GM21528 (cell line): Measurements from ENCODE around the gene COG1.

Source experiments
- ATAC-seq: cut with Tn5 transposase; IDR thresholded peaks from one replicate; pipeline ENCODE4 v1.9.1; 2021; ENCODE audit warnings: mild to moderate bottlenecking, moderate library complexity; ENCODE audit not compliant: unreplicated experiment, low FRiP score

Gene COG1

GRCh38 chr17:73170324-73170723 lies 22.5 kb upstream of the COG1 start:
- ATAC-seq = no peak

DNA sequence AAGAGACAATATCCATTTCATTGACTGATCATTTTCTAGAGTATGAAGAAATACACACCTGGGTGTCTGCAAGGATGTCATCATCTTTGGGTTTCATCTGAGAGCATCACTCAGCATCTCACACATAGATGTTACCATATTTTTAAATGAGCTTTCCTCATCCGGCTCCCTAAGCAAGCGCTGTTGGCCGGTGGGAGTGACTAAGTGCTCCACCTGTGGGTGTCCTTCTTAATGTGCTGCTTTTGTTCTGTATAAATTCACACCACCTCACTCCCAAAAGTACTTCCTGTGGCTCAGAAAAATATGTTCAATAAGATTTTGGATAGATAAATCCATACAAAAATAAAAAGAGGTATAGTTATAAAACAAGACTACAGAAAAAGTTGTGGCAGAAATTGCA lies 20.6 kb upstream of the COG1 start:
- ATAC-seq = no peak

- no peak for ATAC-seq
Observed at GRCh38 chr17:73174126-73174525, 18.7 kb upstream of the COG1 start.

- no peak for ATAC-seq
Observed at GRCh38 chr17:73175962-73176565, 16.8 kb upstream of the COG1 start.

DNA sequence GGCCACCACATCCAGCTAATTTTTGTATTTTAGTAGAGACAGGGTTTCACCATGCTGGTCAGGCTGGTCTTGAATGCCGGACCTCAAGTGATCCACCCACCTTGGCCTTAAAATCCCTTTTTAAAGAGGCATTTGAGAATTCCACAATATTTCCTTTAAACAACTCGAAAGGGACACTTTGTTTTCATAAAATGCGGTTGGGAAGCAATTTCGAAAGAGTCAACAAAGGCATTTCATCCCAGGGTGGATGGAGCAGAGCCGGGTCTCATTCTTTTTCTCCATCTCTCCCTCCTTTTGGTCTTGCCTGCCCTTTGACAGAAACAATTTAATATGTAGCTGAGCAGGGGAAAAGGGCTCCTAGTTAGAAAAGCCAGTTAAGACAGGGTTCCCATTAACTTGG lies 13.5 kb upstream of the COG1 start:
- no peak for ATAC-seq

- no peak for ATAC-seq
Observed at GRCh38 chr17:73179878-73180277, 13.0 kb upstream of the COG1 start.

DNA sequence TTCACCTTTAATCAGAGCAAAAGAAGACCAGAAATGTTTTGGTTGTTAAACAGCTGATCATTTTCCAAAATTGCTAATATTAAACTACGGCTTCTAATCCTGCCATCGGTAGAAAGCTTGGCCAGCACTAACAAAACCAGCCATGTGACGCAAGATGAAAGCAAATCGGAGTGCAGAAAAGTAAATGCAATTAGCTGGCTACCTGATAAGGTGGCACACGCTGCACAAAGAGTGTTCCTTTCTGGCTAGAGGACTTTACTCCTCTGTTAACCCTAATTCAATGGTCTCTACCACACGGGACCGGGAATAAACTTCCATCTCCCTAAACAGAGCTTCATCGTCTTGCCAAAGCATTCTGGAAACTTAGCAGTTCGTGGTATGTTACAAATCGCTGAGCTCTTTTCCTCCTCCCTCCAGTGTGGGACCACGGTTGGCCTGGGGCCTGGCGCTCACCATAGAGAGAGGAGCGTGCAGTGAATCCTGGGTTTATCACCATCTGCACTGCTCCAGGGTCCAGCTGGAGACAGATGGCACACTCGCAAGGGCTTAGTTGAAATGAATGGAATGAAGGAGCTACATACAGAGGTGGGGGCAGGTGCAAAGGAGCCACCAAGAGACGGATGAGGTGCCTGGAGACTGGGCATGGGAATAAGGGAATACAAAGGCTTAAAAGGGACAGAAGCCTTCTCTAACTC lies 10.1 kb upstream of the COG1 start:
- no peak for ATAC-seq

DNA sequence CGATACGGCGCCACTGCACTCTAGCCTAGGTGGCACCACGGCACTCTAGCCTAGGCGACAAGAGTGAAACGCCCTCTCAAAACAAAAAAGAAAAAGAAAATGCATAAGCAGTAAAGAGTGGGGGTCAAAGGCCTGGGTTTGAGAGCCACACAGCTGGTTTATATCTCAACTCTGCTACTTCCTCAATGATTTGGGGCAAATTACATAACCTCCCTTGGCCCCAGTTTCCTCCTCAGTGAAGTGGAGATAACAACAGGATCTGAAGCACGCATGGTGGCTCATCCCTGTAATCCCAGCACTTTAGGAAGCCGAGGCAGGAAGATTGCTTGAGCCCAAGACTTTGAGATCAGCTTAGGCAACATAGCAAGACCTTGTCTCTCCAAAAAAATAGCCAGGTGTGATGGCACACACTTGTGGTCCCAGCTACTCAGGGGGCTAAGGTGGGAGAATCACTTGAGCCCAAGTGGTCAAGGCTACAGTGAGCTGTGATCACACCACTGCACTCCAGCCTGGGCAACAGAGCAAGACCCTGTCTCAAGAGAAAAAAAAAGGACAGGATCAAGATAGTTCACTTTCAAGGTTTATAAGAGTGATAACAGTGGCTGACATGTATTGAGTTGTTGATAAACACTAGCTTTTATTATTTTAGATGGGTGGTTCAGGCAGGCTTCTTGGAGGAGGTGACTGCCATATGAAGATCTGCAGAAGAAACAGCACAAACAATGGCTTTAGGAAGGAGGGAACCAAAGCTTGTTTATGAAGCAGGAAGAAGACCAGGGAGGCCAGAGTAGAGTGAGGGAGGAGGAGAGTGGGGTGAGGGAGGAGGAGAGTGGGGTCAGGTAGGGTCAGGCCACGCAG lies 8.5 kb upstream of the COG1 start:
- ATAC-seq = no peak

DNA sequence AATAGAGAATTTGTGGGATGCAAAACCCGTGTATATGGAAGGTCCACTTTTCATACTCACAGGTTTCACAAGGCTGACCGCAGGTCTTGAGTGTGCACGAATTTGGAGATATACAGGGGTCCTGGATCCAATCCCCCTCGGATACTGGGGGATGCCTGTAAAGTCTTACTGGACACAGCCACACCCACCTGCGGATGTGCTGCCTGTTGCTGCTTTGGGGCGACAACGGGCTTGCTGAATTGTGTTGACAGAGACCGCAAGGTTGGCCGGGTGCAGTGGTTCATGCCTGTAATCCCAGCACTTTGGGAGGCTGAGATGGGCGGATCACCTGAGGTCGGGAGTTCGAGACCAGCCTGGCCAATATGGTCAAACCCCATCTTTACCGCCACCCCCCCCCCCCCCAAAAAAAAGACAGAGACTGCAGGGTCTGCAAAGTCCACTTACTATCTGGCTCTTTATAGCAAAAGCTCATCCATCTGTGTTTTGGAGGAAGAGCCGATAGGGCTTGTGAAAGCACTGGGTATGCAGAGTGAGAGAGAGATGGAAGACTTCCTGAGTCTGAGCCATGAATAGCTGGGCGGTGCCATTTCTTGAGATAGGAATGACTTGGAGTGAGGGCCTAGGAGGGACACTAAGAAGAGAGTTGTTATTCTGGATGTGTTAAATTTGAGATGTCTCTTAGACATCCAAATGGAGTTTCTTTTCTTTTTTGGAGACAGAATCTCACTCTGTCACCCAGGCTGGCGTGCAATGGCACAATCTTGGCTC lies 6.4 kb upstream of the COG1 start:
- no peak for ATAC-seq

DNA sequence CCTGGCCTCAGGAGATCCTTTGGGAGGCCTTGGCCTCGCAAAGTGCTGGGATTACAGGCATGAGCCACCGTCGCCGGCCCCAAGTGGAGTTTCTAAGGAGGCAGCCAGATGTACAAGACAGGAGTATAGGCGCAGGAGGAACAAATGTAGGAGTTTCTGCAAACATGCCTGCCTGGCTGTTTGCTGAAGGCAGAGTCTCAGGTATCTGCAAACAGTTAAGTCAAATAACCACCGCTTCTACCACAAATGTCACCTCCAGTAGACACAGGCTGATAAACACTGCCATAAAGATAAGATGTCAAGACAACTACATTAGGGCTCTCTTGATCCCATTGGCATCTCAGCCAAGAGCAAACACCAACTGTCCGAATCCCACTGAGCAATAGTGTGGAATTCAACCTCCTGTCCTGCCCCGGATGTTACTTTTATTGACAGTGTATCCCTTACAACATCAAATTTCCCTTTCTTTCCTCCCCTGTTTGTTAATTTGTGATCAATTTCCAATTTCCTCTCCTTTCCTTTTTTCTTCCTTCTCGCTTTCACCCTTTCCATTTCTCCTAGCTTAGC lies 5.6 kb upstream of the COG1 start:
- ATAC-seq = no peak

DNA sequence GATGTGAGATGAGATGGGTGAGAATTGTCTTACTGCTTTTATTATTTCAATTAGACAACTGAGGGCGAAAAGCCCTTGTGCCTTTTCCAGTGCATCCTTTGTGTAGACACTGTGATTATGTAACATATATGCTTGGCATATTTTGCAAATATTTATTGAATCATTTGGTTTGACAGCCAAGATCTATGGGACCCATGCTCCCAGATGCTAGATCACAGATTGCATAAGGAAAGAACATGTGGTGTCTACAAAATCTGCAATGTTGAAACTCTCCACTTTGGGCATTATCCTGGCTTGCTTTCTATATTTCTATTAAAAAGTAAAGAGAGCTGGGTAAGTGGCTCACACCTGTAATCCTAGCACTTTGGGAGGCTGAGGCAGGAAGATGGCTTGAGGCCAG lies 4.8 kb upstream of the COG1 start:
- ATAC-seq = no peak

- no peak for ATAC-seq
Observed at GRCh38 chr17:73189417-73190099, 3.3 kb upstream of the COG1 start.

DNA sequence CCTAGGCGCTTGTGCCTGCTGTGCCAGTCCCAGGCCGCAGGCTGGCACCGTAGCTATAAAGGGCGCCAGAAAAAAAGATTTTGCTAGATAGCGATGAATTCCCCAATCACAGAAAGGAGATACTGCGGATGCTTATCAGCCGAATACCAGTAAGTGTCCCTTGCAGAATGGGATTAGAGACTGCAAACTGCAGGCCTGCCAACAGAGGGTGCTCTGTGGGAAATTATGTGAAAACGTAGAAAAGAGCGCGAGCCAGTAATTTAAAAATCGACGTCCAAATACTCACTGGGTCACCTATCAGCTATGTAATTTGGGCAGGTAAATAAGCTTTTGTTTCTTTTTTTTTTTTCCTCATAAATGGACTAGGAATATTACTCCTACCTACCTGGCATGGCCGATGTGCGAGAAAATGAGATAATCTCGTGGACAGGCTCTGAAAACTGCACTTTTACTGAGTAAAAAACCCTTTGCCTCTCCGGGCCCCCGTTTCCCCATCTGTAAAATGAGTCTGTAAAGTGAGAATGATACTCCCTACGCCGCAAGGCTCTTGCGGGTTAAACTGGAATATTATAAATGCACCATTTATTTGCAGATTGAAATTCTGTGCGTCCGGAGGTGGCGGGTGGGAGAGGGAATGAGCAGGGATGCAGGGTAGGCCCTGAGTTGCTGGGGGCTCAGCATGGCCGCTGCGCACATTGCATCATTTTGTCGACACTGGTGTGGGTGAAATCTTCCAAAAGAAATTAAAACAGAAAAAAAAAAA lies 1.2 kb upstream of the COG1 start:
- ATAC-seq = peak; percentile 37

DNA sequence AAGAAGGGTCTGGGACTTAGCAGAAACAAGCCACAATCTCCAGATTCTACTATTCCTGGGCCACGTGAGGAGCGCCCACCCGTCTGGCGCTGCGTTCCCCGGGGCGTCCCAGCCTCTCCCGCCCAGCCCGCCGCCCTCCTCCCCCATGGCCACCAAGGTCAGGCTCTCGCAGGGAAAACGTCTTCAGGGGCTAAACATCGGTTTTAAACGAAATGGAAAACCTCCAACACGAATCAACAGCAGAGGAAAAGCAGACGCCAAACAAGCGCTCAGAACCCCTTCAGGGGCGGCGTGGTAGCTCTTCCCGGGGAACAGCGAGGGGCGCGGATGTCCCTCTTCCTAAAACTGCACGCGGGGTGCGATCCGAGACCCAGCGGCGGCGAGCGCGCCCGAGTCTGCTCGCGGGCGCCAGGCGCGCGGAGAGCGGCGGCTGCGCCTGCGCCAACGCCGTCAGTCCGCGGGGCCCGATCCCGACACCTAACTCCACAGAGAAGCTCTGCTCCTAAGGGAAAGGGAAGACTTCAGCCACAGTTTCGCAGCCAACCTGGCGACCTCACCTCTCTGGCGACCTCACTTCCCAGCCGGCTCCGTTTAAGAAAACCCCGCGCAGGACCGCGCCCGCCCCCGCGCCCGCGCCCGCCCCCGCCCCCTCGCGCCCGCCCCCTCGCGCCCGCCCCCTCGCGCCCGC lies 505 bp upstream of the COG1 start:
- peak; percentile 50 for ATAC-seq

DNA sequence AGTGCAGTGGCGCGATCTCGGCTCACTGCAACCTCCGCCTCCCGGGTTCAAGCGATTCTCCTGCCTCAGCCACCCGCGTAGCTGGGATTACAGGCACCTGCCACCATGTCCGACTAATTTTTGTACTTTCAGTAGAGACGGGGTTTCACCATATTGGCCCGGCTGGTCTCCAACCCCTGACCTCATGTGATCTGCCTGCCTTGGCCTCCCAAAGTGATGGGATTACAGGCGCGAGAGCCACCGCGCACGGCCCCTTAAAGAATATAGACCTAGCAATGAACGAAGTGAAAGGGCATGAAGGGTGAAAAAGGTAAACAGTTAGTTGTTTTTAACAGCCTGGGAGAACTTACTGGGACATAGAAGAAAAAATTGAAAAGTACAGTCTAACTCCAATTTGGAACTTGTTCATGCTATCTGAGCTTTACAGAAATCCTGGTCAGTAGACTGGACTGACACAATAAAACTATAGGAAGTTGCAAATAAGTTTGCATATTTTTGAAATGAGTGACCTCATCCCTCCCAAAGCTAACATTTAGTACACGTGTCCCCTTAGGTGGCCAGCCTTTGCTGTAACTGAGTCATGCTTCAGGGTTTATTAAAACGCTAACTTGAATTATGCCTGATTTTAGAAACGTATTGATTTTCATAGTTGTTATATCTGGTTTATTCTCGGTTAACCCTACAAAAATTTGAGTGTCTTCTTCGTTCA lies 1.8 kb downstream of the COG1 start:
- no peak for ATAC-seq

DNA sequence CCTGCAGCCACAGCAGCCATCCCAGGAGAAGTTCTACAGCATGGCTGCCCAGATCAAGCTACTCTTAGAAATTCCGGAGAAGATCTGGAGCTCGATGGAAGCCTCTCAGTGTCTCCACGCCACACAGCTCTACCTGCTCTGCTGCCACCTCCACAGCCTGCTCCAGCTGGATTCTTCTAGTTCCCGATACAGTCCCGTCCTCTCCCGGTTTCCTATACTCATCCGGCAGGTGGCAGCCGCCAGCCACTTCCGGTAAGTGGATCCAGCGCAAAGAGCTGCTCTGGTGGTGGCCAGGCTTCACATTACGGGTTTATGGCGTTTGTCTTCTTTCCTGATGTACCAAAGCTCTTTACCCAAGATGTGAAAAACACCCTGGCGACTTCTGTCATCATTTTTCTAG lies 3.6 kb downstream of the COG1 start:
- no peak for ATAC-seq

- no peak for ATAC-seq
Observed at GRCh38 chr17:73197161-73197560, 4.3 kb downstream of the COG1 start.
